Adrenal gland (tissue), 5 donors: Measurements from ENCODE around the gene SMPD3.

Source experiments
- CTCF ChIP-seq, 6 experiments: fragments of 450-650 bp in 4 of 6; fragments of 200-600 bp in 2 of 6; sonication (generic) in 1 of 6; IDR thresholded peaks; 1 replicate in 5 of 6; 2 replicates in 1 of 6; pipeline versions ENCODE4 v1.5.1 to v1.8.0; 2016 to 2021; ENCODE audit warnings: antibody characterized with exemption in 6 of 6, mild to moderate bottlenecking in 2 of 6, moderate library complexity in 1 of 6
- POLR2A ChIP-seq, 2 donors: fragments of 450-650 bp; IDR thresholded peaks; one replicate each; pipeline ENCODE4 v1.6.1; 2017; ENCODE audit warnings: antibody characterized with exemption in 2 of 2, mild to moderate bottlenecking in 2 of 2, moderate library complexity in 1 of 2
- donor health status: DM: no; HTN: no; CAD: no.

- no peak for TF ChIP-seq CTCF (IDR thresholded peaks at IDR 0.05)
- TF ChIP-seq POLR2A (IDR thresholded peaks at IDR 0.05) = no peak
These were observed 58.4 kb downstream of the SMPD3 start for GRCh38 chr16:68389750-68390371.
